Activated effector memory CD4-positive, alpha-beta T cell treated with Interleukin-2 at 50 U/mL for 16 hours (primary cell): Measurements from ENCODE around the gene PCDHGB3.
"Not testable (repeated sequence)": the region's sequence is repeated elsewhere in the genome, so short reads cannot be mapped to it uniquely, and the experiment has no call there.

ENCODE experiments used
- DNase-seq: peaks from one replicate; pipeline ENCODE4 v3.0.0-alpha.2; 2020

PCDHGB3 gene

GRCh38 chr5:141393267-141393666 is 23.2 kb downstream of the PCDHGB3 start:
- DNase-seq = no peak

DNA sequence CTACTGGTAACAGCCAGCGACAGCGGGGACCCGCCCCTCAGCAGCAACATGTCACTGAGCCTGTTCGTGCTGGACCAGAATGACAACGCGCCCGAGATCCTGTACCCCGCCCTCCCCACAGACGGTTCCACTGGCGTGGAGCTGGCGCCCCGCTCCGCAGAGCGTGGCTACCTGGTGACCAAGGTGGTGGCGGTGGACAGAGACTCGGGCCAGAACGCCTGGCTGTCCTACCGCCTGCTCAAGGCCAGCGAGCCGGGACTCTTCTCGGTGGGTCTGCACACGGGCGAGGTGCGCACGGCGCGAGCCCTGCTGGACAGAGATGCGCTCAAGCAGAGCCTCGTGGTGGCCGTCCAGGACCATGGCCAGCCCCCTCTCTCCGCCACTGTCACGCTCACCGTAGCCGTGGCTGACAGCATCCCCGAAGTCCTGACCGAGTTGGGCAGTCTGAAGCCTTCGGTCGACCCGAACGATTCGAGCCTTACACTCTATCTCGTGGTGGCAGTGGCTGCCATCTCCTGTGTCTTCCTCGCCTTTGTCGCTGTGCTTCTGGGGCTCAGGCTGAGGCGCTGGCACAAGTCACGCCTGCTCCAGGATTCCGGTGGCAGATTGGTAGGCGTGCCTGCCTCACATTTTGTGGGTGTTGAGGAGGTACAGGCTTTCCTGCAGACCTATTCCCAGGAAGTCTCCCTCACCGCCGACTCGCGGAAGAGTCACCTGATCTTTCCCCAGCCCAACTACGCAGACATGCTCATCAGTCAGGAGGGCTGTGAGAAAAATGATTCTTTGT is 24.6 kb downstream of the PCDHGB3 start:
- DNase-seq = not testable (repeated sequence)

GRCh38 chr5:141397756-141398551 is 27.9 kb downstream of the PCDHGB3 start, which contains the start of gene PCDHGB5:
Gene PCDHGB5 (plus strand): TSS chr5:141397947. CDS start chr5:141398128, 181 bp downstream.
- DNase-seq = not testable (repeated sequence)

DNA sequence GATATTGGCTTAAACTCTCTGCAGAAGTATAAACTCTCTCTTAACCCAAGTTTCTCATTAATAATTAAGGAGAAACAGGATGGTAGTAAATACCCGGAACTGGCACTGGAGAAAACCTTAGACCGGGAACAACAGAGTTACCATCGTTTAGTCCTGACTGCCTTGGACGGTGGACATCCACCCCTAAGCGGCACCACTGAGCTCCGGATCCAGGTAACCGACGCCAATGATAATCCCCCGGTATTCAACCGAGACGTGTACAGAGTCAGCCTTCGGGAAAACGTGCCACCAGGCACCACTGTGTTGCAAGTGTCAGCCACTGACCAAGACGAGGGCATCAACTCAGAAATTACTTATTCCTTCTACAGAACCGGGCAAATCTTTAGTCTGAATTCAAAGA is 28.6 kb downstream of the PCDHGB3 start:
- DNase-seq = no peak

- DNase-seq = no peak
Observed at GRCh38 chr5:141399555-141400258, 29.7 kb downstream of the PCDHGB3 start.

GRCh38 chr5:141402553-141403243 is 32.7 kb downstream of the PCDHGB3 start, which contains the start of gene PCDHGA9:
Gene PCDHGA9 (plus strand): TSS chr5:141402778. CDS start chr5:141402953, 175 bp downstream.
- no peak for DNase-seq

DNA sequence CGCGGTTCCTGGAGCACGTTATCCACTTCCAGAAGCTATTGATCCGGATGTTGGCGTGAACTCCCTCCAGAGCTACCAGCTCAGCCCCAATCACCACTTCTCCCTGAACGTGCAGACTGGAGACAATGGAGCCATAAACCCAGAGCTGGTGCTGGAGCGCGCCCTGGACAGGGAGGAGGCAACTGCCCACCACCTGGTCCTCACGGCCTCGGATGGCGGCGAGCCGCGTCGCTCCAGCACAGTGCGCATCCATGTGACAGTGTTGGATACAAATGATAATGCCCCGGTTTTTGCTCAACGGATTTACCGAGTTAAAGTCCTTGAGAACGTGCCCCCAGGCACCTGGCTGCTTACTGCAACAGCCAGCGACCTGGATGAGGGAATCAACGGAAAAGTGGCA is 33.3 kb downstream of the PCDHGB3 start:
- no peak for DNase-seq

DNA sequence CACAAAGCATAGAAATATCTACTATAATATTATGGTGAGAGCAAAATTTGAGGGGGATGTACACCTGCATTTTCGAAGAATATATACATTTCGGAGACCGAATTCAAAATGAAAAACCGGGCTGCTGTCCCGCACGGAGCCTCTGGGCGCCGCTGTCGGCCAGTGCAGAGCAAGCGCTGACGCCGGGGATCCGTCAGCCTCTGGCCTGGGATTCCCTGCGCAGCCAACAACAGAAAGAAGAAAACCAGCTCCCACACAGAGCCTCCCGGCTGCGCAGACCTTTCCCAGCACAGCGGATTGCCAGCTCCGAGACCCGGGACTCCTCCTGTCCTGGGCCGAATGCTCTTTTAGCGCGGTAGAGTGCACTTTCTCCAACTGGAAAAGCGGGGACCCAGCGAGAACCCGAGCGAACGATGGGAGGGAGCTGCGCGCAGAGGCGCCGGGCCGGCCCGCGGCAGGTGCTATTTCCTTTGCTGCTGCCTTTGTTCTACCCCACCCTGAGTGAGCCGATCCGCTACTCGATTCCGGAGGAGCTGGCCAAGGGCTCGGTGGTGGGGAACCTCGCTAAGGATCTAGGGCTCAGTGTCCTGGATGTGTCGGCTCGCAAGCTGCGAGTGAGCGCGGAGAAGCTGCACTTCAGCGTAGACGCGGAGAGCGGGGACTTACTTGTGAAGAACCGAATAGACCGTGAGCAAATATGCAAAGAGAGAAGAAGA is 37.9 kb downstream of the PCDHGB3 start, which contains the start of gene PCDHGB6:
Gene PCDHGB6 (plus strand): TSS at position 232 of the 716 bp plus-strand sequence. CDS start 182 bp downstream, at position 414.
- not testable (repeated sequence) for DNase-seq

- DNase-seq = no peak
Observed at GRCh38 chr5:141409598-141410306, 39.7 kb downstream of the PCDHGB3 start.

- DNase-seq = no peak
Observed at GRCh38 chr5:141411575-141411974, 41.5 kb downstream of the PCDHGB3 start.

DNA sequence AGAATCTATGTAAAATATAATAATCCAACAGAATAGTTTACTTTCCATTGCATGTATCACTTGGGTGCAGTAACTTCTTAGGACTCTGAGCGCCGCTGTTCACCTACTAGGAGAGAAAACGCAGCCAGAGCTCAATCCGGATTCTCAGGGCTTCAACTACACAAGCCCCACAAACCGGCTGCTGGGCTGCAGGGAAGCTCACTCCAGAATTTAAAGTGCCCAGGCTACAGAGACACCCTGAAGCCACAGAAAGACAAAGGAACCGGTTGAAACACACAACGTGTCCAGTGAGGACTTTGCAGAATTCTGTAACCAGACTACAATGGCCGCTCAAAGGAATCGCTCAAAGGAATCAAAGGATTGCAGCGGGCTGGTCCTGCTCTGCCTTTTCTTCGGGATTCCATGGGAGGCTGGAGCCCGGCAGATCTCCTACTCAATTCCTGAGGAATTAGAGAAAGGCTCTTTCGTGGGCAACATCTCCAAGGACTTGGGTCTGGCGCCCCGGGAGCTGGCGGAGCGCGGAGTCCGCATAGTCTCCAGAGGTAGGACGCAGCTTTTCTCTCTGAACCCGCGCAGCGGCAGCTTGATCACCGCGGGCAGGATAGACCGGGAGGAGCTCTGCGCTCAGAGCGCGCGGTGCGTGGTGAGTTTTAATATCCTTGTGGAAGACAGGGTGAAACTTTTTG is 43.0 kb downstream of the PCDHGB3 start, which contains the start of gene PCDHGA10:
Gene PCDHGA10 (plus strand): TSS at position 134 of the 686 bp plus-strand sequence. CDS start 189 bp downstream, at position 323.
- DNase-seq = peak; percentile 33

DNA sequence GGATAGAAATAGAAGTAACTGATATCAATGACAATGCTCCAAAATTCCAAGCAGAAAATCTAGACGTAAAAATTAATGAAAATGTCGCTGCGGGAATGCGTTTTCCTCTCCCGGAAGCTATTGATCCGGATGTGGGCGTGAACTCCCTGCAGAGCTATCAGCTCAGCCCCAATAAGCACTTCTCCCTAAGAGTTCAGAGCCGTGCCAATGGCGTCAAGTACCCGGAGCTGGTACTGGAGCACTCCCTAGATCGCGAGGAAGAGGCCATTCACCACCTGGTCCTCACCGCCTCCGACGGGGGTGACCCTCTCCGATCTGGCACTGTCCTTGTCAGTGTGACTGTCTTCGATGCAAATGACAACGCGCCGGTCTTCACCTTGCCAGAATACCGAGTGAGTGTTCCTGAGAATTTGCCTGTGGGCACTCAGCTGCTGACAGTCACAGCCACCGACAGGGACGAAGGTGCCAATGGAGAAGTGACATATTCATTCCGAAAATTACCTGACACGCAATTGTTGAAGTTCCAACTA is 43.6 kb downstream of the PCDHGB3 start:
- no peak for DNase-seq

DNA sequence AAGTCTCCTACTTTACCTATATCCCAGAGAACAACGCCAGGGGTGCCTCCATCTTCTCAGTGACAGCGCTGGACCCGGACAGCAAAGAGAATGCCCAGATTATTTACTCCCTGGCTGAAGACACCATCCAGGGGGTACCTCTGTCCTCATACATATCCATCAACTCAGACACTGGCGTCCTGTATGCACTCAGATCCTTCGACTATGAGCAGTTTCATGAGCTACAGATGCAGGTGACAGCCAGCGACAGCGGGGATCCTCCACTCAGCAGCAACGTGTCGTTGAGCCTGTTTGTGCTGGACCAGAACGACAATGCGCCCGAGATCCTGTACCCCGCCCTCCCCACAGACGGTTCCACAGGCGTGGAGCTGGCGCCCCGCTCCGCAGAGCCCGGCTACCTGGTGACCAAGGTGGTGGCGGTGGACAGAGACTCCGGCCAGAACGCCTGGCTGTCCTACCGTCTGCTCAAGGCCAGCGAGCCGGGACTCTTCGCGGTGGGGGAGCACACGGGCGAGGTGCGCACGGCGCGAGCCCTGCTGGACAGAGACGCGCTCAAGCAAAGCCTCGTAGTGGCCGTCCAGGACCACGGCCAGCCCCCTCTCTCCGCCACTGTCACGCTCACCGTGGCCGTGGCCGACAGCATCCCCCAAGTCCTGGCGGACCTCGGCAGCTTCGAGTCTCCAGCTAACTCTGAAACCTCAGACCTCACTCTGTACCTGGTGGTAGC is 44.7 kb downstream of the PCDHGB3 start:
- not testable (repeated sequence) for DNase-seq

- not testable (repeated sequence) for DNase-seq
Observed at GRCh38 chr5:141415275-141415618, 45.2 kb downstream of the PCDHGB3 start.

- DNase-seq = not testable (repeated sequence)
Observed at GRCh38 chr5:141417494-141418172, 47.6 kb downstream of the PCDHGB3 start, which contains the start of gene PCDHGB7. Gene PCDHGB7 (plus strand): TSS chr5:141417677. CDS start chr5:141417860, 183 bp downstream.

DNA sequence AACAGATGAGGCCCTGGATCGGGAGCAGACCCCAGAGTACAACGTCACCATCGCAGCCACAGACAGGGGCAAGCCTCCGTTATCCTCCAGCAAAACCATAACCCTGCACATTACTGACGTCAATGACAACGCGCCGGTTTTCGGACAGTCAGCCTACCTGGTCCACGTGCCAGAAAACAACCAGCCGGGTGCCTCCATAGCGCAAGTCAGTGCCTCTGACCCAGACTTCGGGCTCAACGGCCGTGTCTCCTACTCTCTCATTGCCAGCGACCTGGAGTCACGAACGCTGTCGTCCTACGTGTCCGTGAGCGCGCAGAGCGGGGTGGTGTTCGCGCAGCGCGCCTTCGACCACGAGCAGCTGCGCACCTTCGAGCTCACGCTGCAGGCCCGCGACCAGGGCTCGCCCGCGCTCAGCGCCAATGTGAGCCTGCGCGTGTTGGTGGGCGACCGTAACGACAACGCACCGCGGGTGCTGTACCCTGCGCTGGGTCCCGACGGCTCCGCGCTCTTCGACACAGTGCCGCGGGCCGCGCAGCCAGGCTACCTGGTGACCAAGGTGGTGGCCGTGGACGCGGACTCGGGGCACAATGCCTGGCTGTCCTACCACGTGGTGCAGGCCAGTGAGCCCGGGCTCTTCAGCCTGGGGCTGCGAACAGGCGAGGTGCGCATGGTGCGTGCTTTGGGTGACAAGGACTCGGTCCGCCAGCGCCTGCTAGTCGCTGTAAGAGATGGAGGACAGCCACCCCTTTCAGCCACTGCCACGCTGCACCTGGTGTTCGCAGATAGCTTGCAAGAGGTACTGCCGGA is 49.2 kb downstream of the PCDHGB3 start:
- DNase-seq = no peak

DNA sequence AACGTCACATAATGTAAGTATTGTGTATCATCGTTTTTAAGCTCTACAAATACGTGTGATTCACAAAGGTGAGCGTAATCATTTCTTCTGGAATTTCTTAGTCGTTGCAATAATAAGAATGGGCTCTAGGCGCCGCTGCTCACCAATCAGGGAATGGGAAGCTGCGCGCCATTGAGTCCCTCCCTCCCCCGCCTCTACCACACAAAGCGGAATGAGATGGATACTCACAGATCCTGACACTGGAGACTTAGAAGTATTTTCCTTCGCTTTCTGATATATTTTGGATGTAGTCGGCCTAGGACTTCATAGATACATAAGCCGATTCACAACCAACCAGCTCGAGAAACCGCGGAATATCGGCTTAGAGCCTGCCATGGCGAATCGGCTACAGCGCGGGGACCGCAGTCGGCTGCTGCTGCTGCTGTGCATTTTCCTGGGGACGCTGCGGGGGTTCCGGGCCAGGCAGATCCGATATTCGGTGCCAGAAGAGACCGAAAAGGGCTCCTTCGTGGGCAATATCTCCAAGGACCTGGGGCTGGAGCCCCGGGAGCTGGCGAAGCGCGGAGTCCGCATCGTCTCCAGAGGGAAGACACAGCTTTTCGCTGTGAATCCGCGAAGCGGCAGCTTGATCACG is 50.9 kb downstream of the PCDHGB3 start, which contains the start of gene PCDHGA11:
Gene PCDHGA11 (plus strand): TSS at position 197 of the 634 bp plus-strand sequence. CDS start 177 bp downstream, at position 374.
- DNase-seq = no peak
